Activated T-helper 17 cell treated with anti-CD3 and anti-CD28 coated beads, Interleukin-2, amount 50 U/mL, for 72 hours (primary cell): Measurements from ENCODE around the gene TOM1L2. TPM values are rescaled to one million over a fixed set of nuclear protein-coding genes. Genes with fewer than 3 reads are reported as not detected.

Source experiments
- ATAC-seq: fragments of 150-1000 bp; cut with Tn5 transposase; replicated peaks from 2 replicates; pipeline ENCODE4 v1.10.0; 2021; ENCODE audit warnings: mild to moderate bottlenecking, moderate library complexity
- H3K27ac Mint-ChIP-seq: one replicate; pipeline ENCODE4 v1.8.0; 2022; ENCODE audit warnings: mixed read lengths
- H3K27me3 Mint-ChIP-seq: one replicate; pipeline ENCODE4 v1.8.0; 2022; ENCODE audit warnings: mixed read lengths
- H3K36me3 Mint-ChIP-seq: one replicate; pipeline ENCODE4 v1.8.0; 2022; ENCODE audit warnings: low read depth, mild to moderate bottlenecking, mixed read lengths
- H3K4me1 Mint-ChIP-seq: one replicate; pipeline ENCODE4 v1.8.0; 2022; ENCODE audit warnings: mixed read lengths
- H3K4me3 Mint-ChIP-seq: one replicate; pipeline ENCODE4 v1.8.0; 2022; ENCODE audit warnings: mild to moderate bottlenecking, mixed read lengths
- H3K9me3 Mint-ChIP-seq: one replicate; pipeline ENCODE4 v1.8.0; 2022; ENCODE audit warnings: mixed read lengths
- total RNA-seq, 2 donors: library from RNA; stranded (reverse); gene quantifications; one replicate each; pipeline ENCODE4 v1.2.3, GENCODE V29; 2022

Gene TOM1L2
- total RNA-seq, 2 donors from 2014 or later, result 20.4 to 24.8 TPM

DNA sequence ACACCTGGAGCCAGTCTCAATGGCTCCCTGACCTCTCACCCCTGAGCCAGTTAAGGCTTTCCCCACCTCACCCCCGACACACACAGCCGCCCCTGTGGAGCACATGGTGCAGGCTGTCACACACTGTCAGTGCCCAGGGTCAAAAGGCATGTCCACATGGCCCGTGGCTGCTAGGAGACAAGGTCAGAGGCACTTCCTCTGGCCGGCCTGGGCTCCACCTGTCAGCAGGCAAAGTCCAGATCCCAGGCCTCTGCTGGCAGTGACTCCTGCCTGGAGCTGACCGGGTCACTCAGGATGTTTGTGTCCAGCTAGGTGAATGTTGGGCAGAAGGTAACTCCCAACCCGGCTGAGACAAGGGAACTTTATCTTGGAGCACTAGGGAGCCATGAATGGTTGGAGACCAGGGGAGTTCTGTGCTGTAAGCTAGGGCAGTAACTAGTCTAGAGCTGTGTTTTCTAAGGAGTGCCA, 141.4 kb downstream of the TOM1L2 start:
- peaks cover 32% of the 10 kb centered on the region for H3K36me3 Mint-ChIP-seq
- no peaks in the 10 kb centered on the region for H3K9me3 Mint-ChIP-seq
- ATAC-seq, result no peak
- no peak overlapping the region for H3K4me3 Mint-ChIP-seq
- no peak overlapping the region for H3K27ac Mint-ChIP-seq
- peaks cover 30% of the 10 kb centered on the region for H3K4me1 Mint-ChIP-seq
- no peaks in the 10 kb centered on the region for H3K27me3 Mint-ChIP-seq

- peaks cover 31% of the 10 kb centered on the region for H3K4me1 Mint-ChIP-seq
- no peak for ATAC-seq
- no peak overlapping the region for H3K27ac Mint-ChIP-seq
- peaks cover 27% of the 10 kb centered on the region for H3K36me3 Mint-ChIP-seq
- no peaks in the 10 kb centered on the region for H3K27me3 Mint-ChIP-seq
- H3K4me3 Mint-ChIP-seq, result no peak overlapping the region
- no peaks in the 10 kb centered on the region for H3K9me3 Mint-ChIP-seq
Measured at GRCh38 chr17:17830269-17830567, 142.0 kb downstream of the TOM1L2 start.

DNA sequence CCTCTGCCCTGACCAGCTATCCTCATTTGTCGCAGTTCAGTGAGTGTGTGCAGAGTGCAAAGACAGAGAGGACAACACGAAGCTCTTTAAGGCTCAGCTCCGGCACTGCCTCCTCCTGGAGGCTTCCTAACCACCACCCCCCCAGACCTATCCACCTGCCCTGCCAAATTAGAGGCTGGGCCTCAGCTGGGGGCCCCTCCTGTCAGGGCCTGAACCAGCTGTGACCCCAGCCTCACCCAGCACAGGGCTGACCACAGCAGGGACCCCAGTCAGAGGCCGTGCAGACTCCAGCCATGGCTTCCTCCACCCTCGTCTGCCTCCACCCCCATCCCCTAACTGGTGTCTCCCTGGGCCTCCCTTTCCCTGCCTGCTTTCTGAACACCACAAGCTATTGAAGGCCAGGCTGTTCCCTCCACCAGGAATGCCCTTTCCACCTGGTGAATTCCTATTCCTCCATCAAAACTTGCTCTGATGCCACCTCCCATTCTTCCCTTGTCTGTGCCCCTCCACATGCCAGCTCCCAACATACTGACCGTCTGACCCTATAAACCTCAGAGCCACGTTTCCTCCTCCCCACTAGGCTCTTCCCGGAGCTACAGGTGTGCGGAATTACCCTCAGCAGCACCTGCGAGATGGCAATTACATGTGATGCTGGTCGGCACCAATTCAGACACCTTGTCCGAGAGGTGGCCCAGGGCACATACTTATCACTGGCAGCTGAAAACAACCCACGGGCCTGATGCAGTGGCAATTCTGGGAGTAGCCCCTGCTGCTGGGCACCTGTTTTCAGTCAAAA, 144.2 kb downstream of the TOM1L2 start:
- H3K27ac Mint-ChIP-seq, result no peak overlapping the region
- peaks cover 8% of the 10 kb centered on the region for H3K36me3 Mint-ChIP-seq
- ATAC-seq, result no peak
- H3K4me1 Mint-ChIP-seq, result peaks cover 37% of the 10 kb centered on the region
- H3K9me3 Mint-ChIP-seq, result no peaks in the 10 kb centered on the region
- no peak overlapping the region for H3K4me3 Mint-ChIP-seq
- H3K27me3 Mint-ChIP-seq, result no peaks in the 10 kb centered on the region

DNA sequence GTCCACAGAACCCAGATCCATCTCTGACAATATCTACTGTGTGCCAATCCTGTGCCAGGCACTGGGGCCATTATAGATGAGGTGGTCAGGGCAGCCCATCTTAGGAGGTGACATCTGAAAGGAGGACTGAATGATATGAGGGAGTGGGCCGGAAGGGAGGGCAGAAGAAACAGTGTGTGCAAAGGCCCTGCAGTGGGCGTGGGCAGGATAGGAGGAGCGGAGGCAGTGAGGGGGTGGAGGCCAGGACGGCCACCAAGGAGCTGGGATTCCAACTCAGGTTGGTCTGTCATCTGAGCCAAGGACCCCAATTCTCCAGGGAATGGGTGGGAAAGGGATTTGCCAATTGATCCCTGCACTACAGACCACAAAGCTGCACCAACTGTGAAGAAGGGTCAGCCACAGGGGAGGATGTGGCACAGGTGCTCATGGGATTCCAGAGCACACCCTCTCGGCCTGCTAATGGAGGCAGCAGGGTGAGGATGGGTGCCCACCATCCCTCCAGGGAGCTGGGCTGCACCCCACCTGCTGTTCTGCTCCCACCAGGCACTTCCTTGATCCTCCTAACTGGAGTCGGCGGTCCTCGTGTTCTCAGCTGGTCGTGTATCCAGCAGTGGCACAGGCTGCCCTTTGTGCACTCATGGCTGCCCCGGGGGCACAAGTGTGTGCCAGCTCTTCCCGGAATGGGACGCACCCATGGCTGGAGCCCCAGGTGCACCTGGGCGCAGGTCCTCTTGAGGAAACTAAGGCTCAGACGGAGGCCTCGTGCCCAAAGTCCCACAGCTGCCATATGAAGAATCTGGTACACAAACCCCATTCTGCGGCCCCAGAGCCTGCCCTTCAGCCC, 145.0 kb downstream of the TOM1L2 start:
- Mint-ChIP-seq H3K9me3 (no peaks in the 10 kb centered on the region), H3K4me1 (peaks cover 34% of the 10 kb centered on the region), H3K27me3 (no peaks in the 10 kb centered on the region), H3K4me3 (peak overlapping the region; percentile 54), H3K36me3 (peaks cover 3% of the 10 kb centered on the region), H3K27ac (peak overlapping the region; percentile 70)
- no peak for ATAC-seq

DNA sequence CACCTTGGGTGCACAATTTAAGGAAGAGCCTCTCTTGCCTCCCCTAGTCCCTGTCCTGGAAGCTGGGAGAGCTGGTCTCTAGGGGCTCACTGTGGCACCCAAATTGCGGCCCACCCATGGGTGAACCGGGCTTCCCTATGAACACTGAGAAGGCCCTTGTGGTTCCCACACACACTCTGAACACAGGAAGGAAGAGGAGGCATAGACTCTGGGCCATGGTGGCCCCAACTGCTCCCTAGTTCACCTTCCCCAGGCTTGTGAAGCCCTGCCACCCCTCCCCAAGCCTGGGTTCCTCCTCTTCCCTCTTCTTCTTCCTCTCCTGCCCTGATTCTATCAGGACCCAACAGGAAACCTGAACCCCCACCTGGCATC, 145.9 kb downstream of the TOM1L2 start:
- H3K27me3 Mint-ChIP-seq, result no peaks in the 10 kb centered on the region
- no peaks in the 10 kb centered on the region for H3K36me3 Mint-ChIP-seq
- H3K4me3 Mint-ChIP-seq, result peak overlapping the region; percentile 54
- H3K9me3 Mint-ChIP-seq, result no peaks in the 10 kb centered on the region
- no peak for ATAC-seq
- H3K4me1 Mint-ChIP-seq, result peaks cover 32% of the 10 kb centered on the region
- peak overlapping the region; percentile 70 for H3K27ac Mint-ChIP-seq

DNA sequence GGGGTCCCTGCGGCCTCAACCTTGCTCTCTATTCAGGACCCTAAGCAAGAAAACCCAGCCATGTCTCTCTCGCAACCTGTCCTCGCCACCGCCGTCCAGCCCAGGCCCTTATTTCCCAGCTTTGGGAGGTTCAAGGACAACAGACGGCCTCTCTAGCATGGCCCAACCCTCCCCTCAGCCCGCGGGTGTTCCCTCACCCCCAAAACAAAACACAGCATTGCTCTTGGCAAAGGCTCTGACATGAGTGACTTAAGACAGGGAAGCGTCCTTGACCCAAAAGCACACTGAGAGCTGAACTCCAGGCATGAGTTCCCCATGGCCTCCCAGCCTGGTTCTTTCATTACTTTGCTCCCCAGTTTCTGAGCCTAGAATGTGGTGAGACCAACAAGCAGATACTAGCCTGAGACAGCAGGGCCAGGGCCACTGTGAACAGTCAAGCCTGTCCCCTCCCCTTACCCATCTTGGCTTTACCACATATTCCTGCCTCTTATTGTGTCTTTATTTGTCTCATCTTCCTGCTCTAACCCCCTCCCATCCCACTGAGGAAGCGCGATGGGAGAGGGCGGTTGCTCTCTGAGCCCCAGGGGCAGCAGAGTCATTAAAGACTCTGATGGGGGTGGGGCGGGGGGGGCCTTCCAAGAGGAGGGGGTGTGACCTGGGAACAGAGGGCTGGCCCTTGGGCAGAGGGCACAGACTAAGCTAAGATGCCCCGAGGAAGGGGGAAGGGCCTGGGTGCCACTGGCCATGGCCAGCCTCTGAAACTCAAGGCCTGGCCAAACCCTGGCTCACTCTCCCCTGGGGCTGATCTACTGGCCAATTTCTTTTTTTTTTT, 147.2 kb downstream of the TOM1L2 start:
- Mint-ChIP-seq H3K27ac (peak overlapping the region; percentile 74), H3K4me1 (peaks cover 43% of the 10 kb centered on the region), H3K36me3 (peaks cover 4% of the 10 kb centered on the region), H3K4me3 (peak overlapping the region; percentile 80), H3K9me3 (no peaks in the 10 kb centered on the region), H3K27me3 (no peaks in the 10 kb centered on the region)
- ATAC-seq, result no peak

DNA sequence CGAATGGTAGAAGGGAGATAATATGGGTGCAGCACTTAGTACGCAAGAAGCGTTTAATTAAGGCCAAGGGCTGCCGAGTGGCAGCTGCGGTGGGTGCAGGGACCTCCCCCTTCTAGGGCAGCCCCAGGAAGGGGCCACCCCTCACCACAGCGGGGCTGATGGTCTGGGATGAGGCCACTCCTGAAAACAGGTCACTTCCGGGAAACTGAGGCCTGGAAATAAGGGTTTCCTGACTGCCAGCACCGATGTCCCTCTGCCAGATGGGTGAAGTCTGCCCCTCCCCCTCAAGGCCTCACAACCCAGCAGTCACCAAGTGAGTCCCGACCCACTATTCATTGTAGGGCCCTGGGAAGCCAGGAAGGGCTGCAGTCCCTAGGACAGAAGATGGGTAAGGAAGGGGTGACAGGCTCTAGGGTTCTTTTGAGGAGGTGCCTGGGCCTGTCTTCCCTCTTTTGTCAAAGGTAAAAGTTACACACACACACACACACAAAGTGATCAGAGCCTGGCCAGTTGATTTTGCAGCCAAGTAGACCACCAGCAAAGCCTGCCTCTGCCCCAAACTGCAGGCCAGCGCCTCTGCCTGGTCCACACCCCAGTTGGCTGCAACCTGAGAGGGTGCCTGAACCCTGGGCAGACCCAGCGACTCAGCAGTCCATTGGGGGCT, 147.9 kb downstream of the TOM1L2 start:
- no peaks in the 10 kb centered on the region for H3K9me3 Mint-ChIP-seq
- peak overlapping the region; percentile 80 for H3K4me3 Mint-ChIP-seq
- peak; percentile 55 for ATAC-seq
- H3K27me3 Mint-ChIP-seq, result no peaks in the 10 kb centered on the region
- H3K27ac Mint-ChIP-seq, result peak overlapping the region; percentile 74
- H3K4me1 Mint-ChIP-seq, result peaks cover 50% of the 10 kb centered on the region
- H3K36me3 Mint-ChIP-seq, result peaks cover 12% of the 10 kb centered on the region

DNA sequence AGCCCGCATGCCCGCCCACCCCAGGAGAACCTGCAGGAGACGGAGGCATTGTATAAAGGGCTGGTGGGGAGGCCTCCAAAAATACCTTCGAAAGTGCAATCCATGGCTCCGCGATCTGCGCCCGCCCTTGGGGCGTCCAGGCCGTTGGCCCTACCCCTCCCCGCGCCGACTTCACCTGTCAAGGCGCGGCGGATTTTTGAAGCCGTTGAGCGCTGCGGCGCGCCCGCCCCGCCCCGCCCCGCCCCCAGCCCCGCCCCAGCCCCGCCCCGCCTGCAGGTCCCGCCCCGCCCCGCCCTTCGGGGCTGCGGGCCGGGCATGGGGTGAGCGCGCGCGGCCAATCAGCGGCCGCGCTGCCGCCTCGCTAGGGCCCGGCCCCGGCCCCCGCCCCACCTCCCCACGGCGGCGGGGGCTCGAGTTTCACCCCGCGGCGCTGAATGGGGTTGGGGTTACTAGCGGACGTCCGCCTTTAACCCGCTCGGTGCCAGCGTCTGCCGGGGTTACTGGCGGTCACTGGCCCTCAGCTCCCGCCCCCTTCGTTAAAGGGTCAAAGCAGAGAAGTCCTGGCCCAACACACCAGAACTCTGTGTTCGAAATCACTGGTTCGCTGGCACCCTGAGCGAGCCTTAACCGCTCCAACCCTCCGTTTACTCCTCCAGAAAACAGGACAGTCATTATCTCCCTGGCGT, 148.6 kb downstream of the TOM1L2 start:
- Mint-ChIP-seq H3K9me3 (no peaks in the 10 kb centered on the region), H3K27me3 (no peaks in the 10 kb centered on the region), H3K4me1 (peaks cover 55% of the 10 kb centered on the region), H3K36me3 (peaks cover 19% of the 10 kb centered on the region), H3K27ac (peak overlapping the region; percentile 74), H3K4me3 (peak overlapping the region; percentile 80)
- peak; percentile 72 for ATAC-seq

GRCh38 chr17:17822616-17823015, 149.6 kb downstream of the TOM1L2 start:
- H3K27ac Mint-ChIP-seq, result no peak overlapping the region
- no peaks in the 10 kb centered on the region for H3K27me3 Mint-ChIP-seq
- no peak for ATAC-seq
- peaks cover 52% of the 10 kb centered on the region for H3K4me1 Mint-ChIP-seq
- peaks cover 28% of the 10 kb centered on the region for H3K36me3 Mint-ChIP-seq
- H3K4me3 Mint-ChIP-seq, result peak overlapping the region; percentile 80
- no peaks in the 10 kb centered on the region for H3K9me3 Mint-ChIP-seq

- no peak overlapping the region for H3K27ac Mint-ChIP-seq
- peaks cover 32% of the 10 kb centered on the region for H3K36me3 Mint-ChIP-seq
- no peak for ATAC-seq
- no peaks in the 10 kb centered on the region for H3K27me3 Mint-ChIP-seq
- H3K9me3 Mint-ChIP-seq, result no peaks in the 10 kb centered on the region
- peak overlapping the region; percentile 80 for H3K4me3 Mint-ChIP-seq
- H3K4me1 Mint-ChIP-seq, result peaks cover 52% of the 10 kb centered on the region
Measured at GRCh38 chr17:17822189-17822588, 150.0 kb downstream of the TOM1L2 start.

- Mint-ChIP-seq H3K4me3 (peak overlapping the region; percentile 56), H3K4me1 (peaks cover 38% of the 10 kb centered on the region), H3K27me3 (no peaks in the 10 kb centered on the region), H3K36me3 (peaks cover 47% of the 10 kb centered on the region), H3K27ac (no peak overlapping the region), H3K9me3 (no peaks in the 10 kb centered on the region)
- ATAC-seq, result no peak
Measured at GRCh38 chr17:17820463-17821158, 151.6 kb downstream of the TOM1L2 start.

- H3K27ac Mint-ChIP-seq, result no peak overlapping the region
- no peaks in the 10 kb centered on the region for H3K9me3 Mint-ChIP-seq
- peaks cover 36% of the 10 kb centered on the region for H3K4me1 Mint-ChIP-seq
- no peaks in the 10 kb centered on the region for H3K27me3 Mint-ChIP-seq
- ATAC-seq, result no peak
- H3K4me3 Mint-ChIP-seq, result peak overlapping the region; percentile 56
- peaks cover 53% of the 10 kb centered on the region for H3K36me3 Mint-ChIP-seq
Measured at GRCh38 chr17:17820046-17820445, 152.2 kb downstream of the TOM1L2 start.

DNA sequence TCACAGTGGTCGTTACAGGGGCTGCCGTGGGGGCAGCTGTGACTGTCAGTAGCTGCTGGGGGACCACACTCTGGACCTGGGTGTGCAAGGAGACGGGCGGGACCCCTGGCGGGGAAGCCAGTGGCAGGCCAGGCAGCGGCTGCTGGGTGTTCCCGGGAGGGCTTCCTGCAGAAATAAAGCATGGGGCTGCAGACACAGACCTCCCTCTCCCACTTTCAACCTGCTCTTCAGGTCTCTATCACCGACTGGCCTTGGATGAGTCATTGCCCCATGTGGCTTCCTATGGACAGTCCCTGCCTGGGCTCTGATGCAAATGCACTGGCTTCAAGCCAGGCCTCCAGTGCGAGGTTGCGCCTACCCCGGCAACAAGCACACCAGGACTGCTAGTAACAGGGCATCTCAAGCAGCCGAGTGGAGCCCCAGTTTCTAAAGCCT, 152.6 kb downstream of the TOM1L2 start:
- Mint-ChIP-seq H3K4me1 (peaks cover 31% of the 10 kb centered on the region), H3K27me3 (no peaks in the 10 kb centered on the region), H3K27ac (no peak overlapping the region), H3K36me3 (peaks cover 57% of the 10 kb centered on the region), H3K9me3 (no peaks in the 10 kb centered on the region), H3K4me3 (peak overlapping the region; percentile 56)
- peak; percentile 85 for ATAC-seq
